Right ventricle myocardium inferior (tissue), 1 donor: ENCODE results near the gene IKZF3. TPM values are rescaled to one million over a fixed set of nuclear protein-coding genes. Genes with fewer than 3 reads are reported as not detected.
"Not testable (repeated sequence)": the region's sequence is repeated elsewhere in the genome, so short reads cannot be mapped to it uniquely, and the experiment has no call there.

Experiments
- ATAC-seq: fragments of 200-7000 bp; cut with Tn5 transposase; one replicate; pipeline ENCODE4 v1.9.1; 2020; ENCODE audit warnings: mild to moderate bottlenecking, moderate library complexity
- DNase-seq: peaks from one replicate; pipeline ENCODE4 v3.0.0; 2021; ENCODE audit errors: missing footprints
- intact Hi-C: fragments of 100-400 bp; cut with DNase I; formaldehyde crosslinking; loops from one replicate; pipeline ENCODE4 v1.11.0; 2022
- total RNA-seq: library from RNA; stranded (reverse); fragmentation: NEBNext Ultra II Directional; extraction: Animal tissue kit (Norgen Biotek cat#: 25700); gene quantifications from one replicate; pipeline ENCODE4 v1.2.1, GENCODE V29; 2021
- donor health status: DM: no; HTN: yes; CAD: no; lungs with severe emphysema.

IKZF3 gene
- total RNA-seq, 1 donor from 2014 or later: 0.32 TPM

DNA sequence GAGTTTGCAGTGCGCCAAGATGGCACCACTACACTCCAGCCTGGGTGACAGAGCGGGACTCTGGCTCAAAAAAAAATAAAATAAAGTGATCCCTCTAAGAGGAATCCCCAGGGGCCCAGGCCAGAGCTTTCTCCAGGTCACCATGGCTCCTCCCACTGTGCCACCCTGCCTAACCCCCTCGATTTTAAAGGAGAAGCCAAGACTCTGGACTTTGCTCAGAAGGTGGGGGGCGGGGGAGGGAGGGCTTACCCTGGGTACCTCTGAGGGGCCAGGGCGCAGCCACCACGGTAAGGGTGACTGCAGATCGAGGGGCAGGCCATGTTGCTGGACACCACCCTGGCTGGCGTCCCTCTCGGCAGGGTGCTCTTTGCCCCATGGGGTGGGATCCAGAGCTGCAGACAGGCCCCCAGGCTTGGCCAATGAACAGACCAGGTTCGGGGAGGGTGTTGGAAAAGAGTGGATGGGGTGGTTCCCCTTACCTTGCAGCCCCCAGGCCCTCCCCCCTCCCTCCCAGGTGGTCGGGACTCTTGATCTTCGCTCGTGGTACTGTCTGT lies 126.8 kb downstream of the IKZF3 start:
- ATAC-seq: no peak
- intact Hi-C loops: no loop called here
- DNase-seq: no peak

DNA sequence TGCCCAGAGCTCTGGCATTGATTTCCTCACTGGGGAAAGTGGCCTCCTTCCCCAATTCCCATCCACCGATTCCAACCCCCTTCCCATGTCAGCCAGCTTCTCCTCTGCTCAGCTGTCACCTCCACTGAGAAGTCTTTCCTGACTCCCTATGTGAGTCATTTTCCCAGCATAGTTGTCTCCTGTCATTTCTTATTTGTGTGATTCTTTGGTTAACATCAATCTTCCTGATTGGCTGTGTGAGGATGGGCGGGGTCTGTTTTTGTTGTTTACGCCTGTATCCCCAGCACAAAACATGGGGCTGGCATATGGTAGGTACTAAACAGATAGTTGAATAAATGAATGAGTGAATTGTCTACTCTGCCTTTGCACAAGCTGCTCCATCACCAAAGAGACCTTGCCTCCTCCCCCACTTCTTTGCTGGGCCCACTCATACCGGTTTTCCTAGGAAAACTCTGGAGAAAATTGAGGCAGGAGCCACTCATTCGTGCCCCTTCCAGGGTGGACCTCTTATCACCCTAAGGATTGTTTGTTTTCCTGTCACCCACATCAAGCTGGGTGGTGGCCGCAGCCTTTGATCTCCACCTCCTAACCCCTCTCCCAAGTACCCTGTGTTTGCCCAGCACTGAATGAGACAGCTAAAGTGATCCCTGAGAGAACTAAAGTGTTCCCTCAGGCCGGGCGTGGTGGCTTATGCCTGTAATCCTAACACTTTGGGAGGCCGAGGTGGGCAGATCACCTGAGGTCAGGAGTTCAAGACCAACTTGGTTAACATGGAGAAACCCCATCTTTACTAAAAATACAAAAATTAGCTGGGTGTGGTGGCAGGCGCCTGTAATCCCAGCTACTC lies 127.6 kb downstream of the IKZF3 start:
- no peak for DNase-seq

DNA sequence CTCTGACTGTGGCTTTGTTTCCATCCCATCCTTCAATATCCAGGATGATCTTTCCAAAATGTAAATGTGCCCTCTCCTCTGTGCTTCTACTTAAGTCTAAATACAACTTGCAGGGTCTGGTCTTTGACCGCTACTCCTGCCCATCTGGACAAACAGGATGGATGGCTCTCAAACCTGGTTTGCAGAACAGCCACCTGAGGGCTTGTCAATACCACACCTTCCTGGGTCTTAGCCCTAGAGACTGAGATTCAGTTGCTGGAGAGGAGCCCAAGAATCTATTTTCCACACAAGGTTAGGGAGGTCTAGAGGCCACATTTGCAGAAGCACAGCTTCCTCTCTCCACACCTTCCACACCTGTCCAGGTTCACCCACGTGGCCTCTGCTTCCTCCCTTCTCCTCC lies 128.2 kb downstream of the IKZF3 start:
- no peak for DNase-seq
- intact Hi-C loops: no loop called here
- no peak for ATAC-seq

More for the DNA sequence above, 127.6 kb downstream of the IKZF3 start:
- intact Hi-C loops: no loop called here
- ATAC-seq: no peak

DNA sequence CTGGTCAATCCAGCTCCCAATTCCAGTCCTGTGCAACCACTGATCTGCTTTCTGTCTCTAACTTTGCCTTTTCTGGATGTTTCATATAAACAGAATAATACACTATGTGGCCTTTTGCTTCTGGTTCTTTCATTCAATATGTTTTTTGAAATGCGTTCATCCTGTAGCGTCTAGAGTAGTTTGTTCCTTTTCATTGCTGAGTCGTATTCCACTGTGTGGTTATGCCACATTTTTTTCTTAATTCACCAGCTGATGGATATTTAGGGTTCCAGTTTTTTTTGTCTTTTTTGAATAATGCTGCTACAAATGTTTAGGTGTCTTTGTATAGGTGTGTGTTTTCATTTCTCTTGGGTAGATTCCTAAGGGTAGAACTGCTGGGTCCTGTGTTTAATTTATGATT lies 131.5 kb downstream of the IKZF3 start:
- no peak for DNase-seq
- no peak for ATAC-seq
- intact Hi-C loops: loop anchor here (5.0 kb wide), 2 partner anchors 60 to 110 kb away; no protein-coding TSS in a partner anchor

DNA sequence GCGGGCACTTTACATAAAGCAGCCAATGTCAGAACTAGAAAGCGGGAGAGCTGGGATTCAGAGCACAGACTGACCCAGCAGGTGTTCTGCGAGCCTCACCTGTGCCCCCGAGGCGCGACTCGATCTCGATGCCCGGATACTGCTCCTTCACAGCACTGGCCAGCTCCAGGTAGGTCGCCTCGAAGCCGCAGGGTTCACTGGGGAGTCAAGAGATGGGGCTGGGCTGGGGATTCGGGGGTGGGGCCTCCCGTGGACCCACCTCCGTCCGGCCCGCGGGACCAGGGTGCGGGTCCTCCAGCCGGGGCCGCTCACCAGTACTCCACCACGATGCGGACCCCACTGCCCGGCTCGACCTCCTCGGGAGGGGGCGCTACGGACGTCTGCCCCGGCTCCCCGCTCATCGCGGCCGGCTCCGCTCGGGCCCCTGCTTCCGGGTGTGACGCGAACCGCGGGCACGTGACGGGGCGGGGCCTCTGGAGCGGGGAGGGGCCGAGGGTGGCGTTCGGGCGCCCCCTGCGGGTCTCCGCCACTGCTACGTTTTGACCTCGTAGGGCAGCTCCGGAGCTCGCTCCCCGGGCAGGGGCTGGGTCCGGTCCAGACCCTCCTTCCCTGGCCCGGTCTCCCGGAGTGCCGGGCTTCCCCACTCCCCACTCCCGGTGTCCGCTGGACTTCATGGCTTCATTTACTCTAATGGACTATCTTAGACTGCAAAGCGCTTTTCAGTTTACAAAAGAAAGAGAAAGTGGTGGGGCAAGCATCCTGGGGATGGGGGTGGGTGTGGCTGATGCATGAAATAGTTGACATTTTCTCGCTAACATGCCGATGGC lies 133.8 kb downstream of the IKZF3 start, which contains the start of gene MIEN1:
TSS of gene MIEN1 (minus strand) at position 438 of the 827 bp plus-strand sequence. CDS start at position 401, 37 bp downstream.
- intact Hi-C loops: loop anchor here (5.0 kb wide), 2 partner anchors 58 to 108 kb away; no protein-coding TSS in a partner anchor
- DNase-seq (peak; percentile 97), ATAC-seq (peak; percentile 97)

DNA sequence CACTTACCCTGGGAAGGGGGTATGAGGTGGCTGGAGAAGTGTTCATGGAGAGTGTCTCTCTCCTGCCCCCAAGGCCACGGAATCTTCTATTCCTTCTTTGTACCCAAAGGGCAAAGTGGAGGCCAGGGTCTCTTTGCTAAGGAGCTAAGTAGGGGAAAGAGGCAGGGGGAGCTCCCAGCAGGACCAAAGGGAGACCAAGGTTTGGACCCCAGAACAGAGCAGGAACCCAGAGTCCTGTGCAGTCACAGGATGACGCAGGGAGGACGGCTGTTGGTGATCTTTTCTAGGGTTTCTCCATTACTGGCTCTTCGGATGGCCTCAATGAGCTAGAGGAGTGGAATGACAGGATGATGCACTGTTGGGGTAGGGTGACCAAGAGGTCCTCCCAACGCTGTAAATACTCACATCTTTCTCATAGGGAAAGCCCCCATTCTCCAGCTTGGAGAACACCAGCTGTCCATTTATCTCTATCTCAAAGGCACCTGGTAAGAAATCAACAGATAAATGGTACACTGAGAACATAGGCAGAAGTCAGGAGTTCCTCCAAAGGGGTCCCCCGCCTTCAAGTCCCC lies 134.7 kb downstream of the IKZF3 start:
- intact Hi-C loops: no loop called here
- DNase-seq (no peak), ATAC-seq (no peak)

DNA sequence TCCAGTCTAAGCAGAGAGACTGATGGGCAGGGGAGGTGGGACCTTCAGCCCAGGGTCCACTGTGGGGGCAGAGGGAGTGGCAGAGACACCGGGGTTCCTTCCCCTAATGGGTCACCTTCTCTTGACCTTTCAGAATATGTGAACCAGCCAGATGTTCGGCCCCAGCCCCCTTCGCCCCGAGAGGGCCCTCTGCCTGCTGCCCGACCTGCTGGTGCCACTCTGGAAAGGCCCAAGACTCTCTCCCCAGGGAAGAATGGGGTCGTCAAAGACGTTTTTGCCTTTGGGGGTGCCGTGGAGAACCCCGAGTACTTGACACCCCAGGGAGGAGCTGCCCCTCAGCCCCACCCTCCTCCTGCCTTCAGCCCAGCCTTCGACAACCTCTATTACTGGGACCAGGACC lies 136.6 kb downstream of the IKZF3 start:
- intact Hi-C loops: no loop called here
- ATAC-seq: no peak

DNA sequence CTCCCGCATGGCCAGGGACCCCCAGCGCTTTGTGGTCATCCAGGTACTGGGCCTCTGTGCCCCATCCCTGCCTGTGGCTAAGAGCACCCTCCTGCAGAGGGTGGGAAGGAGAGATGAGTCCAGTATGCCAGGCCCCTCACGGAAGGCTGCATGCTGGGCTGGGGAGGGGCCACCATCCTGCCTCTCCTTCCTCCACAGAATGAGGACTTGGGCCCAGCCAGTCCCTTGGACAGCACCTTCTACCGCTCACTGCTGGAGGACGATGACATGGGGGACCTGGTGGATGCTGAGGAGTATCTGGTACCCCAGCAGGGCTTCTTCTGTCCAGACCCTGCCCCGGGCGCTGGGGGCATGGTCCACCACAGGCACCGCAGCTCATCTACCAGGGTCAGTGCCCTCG lies 137.5 kb downstream of the IKZF3 start:
- intact Hi-C loops: no loop called here
- no peak for ATAC-seq
- DNase-seq: no peak

More for the DNA sequence above, 136.6 kb downstream of the IKZF3 start:
- DNase-seq: no peak

DNA sequence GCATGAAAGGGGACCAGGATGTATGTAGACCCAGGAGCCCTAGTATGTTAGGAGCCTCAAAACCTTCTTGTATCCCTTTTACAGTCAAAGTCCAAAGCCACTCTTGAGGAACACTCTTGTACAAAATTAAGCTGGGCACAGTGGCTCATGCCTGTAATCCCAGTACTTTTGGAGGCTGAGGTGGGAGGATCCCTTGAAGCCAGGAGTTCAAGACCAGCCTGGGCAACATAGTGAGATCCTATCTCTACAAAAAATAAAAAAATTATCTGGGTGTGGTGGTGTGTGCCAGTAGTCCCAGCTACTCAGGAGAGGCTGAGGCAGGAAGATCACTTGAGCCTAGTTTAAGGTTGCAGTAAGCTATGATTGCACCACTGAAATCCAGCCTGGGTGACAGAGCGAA lies 138.2 kb downstream of the IKZF3 start:
- DNase-seq, intact Hi-C loops, ATAC-seq: not testable (repeated sequence)

DNA sequence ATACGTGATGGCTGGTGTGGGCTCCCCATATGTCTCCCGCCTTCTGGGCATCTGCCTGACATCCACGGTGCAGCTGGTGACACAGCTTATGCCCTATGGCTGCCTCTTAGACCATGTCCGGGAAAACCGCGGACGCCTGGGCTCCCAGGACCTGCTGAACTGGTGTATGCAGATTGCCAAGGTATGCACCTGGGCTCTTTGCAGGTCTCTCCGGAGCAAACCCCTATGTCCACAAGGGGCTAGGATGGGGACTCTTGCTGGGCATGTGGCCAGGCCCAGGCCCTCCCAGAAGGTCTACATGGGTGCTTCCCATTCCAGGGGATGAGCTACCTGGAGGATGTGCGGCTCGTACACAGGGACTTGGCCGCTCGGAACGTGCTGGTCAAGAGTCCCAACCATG lies 139.4 kb downstream of the IKZF3 start:
- ATAC-seq: no peak
- no peak for DNase-seq
- intact Hi-C loops: no loop called here

DNA sequence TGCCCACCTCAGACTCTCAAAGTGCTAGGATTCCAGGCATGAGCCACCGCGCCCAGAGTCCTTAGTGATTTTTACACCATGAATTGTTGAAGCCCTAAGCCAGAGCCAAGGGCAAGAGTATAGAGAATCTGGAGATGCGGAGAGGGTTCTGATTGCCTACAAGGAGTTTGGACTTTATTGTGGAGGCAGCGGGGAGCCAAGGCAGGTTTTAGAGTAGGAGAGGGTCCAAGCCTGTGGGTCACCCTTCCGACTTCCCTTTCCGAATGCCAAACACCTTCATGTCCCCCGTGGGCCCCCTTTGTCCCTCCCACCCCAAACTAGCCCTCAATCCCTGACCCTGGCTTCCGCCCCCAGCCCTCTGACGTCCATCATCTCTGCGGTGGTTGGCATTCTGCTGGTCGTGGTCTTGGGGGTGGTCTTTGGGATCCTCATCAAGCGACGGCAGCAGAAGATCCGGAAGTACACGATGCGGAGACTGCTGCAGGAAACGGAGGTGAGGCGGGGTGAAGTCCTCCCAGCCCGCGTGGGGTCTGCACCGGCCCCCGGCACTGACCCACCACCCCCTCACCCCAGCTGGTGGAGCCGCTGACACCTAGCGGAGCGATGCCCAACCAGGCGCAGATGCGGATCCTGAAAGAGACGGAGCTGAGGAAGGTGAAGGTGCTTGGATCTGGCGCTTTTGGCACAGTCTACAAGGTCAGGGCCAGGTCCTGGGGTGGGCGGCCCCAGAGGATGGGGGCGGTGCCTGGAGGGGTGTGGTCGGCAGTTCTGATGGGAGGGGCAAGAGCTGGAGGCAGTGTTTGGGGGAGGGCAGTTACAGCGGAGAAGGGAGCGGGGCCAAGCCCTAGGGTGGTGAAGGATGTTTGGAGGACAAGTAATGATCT lies 140.9 kb downstream of the IKZF3 start:
- ATAC-seq: no peak

DNA sequence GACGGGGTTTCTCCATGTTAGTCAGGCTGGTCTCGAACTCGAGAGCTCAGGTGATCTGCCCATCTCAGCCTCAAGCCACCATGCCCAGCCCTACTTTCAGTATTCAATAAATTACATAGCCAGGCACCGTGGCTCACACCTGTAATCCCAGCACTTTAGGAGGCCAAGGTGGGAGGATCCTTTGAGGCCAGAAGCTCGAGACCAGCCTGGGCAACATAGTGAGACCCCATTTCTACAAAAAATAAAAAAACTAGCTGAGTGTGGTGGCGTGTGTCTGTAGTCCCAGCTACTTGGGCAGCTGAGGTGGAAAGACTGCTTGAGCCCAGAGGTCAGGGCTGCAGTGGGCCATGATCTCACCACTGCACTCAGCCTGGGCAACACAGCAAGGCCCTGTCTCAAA lies 142.0 kb downstream of the IKZF3 start:
- no peak for ATAC-seq
- intact Hi-C loops: no loop called here
- no peak for DNase-seq

More for the DNA sequence above, 140.9 kb downstream of the IKZF3 start:
- intact Hi-C loops: no loop called here
- DNase-seq: no peak

DNA sequence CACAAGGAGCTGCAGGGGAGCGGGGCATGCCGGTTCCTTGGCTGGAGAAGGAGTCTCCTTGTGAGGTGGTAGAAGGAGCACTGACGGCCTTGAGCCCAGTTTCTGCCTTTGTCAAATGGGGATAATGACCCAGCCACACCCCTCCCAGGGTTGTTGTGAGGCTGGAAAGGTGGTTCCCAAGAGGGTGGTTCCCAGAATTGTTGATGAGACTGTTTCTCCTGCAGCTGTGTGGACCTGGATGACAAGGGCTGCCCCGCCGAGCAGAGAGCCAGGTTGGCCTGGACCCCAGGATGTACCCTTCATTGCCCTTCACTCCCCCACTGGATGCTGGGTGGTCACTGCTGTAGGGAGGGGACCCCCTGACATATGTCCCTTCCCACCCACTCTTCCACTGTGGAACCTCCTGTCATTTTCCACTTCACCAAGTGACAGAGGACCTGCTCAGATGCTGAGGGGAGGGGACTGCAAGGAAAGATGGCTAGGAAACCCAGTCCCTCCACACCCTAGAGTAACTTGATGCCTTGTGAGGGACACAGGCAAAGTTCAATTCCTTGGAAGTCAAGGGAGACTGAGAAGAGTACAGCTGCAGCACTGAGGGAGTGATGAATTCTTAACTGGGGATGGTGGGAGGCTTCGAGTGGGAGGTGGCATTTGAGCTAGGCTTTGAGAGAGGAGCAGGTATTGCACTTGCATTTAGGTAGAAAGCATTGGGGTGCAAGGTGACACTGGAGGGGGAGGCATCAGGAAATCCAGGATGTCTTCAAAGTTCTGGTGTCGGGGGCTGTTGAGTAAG lies 144.4 kb downstream of the IKZF3 start:
- ATAC-seq (no peak), DNase-seq (no peak)
- intact Hi-C loops: no loop called here

DNA sequence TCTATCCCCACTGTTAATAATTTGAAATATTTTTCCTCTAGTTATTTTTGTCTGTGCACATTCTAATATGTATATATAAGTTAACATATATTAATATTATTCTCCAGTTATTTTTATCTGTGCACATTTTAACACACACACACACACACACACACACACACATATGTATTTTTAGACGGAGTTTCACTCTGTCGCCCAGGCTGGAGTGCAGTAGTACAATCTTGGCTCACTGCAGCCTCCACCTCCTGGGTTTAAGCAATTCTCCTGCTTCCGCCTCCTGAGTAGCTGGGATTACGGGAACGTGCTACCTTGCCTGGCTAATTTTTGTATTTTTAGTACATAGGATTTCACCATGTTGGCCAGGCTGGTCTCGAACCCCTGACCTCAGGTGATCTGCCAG lies 146.5 kb downstream of the IKZF3 start:
- DNase-seq: no peak
- intact Hi-C loops: no loop called here
- ATAC-seq: no peak

DNA sequence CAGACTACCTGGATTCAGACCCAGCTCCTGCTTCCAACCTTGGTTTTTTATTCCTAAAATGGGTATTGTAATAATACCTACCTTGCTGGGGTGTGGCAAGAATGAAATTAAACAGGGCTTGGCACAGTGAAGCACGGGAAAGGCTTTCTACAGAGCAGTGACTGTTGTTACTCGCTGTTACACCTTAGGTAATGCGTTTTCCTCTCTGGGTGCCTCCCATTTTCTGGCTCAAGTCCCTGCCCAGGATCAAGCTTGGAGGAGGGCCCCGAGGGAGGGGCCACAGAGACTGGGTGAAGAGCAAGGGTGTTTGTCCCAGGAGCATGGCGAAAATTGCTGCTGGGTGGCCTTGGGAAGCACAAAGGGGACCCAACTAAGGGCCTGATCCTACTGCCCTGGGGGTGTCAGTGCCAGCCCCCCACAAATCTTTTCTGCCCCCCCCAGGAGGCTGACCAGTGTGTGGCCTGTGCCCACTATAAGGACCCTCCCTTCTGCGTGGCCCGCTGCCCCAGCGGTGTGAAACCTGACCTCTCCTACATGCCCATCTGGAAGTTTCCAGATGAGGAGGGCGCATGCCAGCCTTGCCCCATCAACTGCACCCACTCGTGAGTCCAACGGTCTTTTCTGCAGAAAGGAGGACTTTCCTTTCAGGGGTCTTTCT lies 147.1 kb downstream of the IKZF3 start:
- ATAC-seq: peak; percentile 62
- DNase-seq: no peak
- intact Hi-C loops: no loop called here

DNA sequence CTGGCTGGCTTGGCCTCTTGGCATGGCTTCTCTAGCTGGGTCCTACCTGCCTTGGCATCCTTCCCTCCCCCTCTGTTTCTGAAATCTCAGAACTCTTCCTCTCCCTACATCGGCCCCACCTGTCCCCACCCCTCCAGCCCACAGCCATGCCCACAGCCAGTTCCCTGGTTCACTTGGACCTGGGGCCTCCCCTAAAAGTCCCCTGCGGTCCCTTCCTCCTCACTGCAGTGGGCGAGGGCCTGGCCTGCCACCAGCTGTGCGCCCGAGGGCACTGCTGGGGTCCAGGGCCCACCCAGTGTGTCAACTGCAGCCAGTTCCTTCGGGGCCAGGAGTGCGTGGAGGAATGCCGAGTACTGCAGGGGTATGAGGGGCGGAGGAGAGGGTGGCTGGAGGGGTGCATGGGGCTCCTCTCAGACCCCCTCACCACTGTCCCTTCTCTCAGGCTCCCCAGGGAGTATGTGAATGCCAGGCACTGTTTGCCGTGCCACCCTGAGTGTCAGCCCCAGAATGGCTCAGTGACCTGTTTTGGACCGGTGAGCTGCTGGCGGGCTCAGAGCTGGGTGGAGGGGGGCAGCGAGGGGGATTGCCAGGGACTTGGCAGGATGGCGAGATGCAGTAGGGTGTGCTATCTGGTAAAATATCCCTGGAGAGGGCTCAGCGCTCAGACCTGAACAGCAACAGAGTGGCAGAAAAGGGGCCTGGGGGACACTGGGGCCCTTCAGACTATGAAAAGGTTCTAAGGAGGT lies 147.9 kb downstream of the IKZF3 start:
- intact Hi-C loops: no loop called here
- DNase-seq (no peak), ATAC-seq (peak; percentile 62)
